Duodenal mucosa (tissue), 2 donors: ENCODE measurements around the gene IST1.
A peak's percentile ranks its signal among the peaks of the same experiment; 100 is the strongest.
"Not testable (repeated sequence)": the region's sequence is repeated elsewhere in the genome, so short reads cannot be mapped to it uniquely, and the experiment has no call there.

Source experiments
- H3K27ac ChIP-seq: one replicate; pipeline ENCODE4 v1.7.0; 2013; ENCODE audit warnings: low read depth, low read length
- H3K27me3 ChIP-seq, 2 donors: one replicate each; pipeline ENCODE4 v1.7.0; 2013; ENCODE audit warnings: low read length in 2 of 2, control low read depth in 1 of 2; ENCODE audit not compliant: insufficient read depth in 2 of 2, control insufficient read depth in 1 of 2
- H3K36me3 ChIP-seq, 2 donors: one replicate each; pipeline ENCODE4 v1.7.0; 2013; ENCODE audit warnings: low read length in 2 of 2, control low read depth in 1 of 2; ENCODE audit not compliant: insufficient read depth in 2 of 2, control insufficient read depth in 1 of 2
- H3K4me1 ChIP-seq, 2 donors: one replicate each; pipeline ENCODE4 v1.7.0; 2013; ENCODE audit warnings: low read length in 2 of 2, control low read depth in 1 of 2; ENCODE audit not compliant: insufficient read depth in 2 of 2, control insufficient read depth in 1 of 2
- H3K4me3 ChIP-seq, 2 donors: one replicate each; pipeline ENCODE4 v1.7.0; 2013; ENCODE audit warnings: low read length in 2 of 2, low read depth in 1 of 2
- H3K9ac ChIP-seq, 2 donors: one replicate each; pipeline ENCODE4 v1.7.0; 2013; ENCODE audit warnings: low read length in 2 of 2, low read depth in 1 of 2
- H3K9me3 ChIP-seq, 2 donors: one replicate each; pipeline ENCODE4 v1.7.0; 2013; ENCODE audit warnings: low read length in 2 of 2, control low read depth in 1 of 2; ENCODE audit not compliant: control insufficient read depth in 1 of 2

The IST1 gene

GRCh38 chr16:71894229-71894920 is 956 bp upstream of the IST1 start:
- H3K9ac ChIP-seq: peak overlapping the region; percentile 71 to 100
- peaks cover 4 to 15% of the 10 kb centered on the region in 2 donors for H3K4me1 ChIP-seq
- no peaks in the 10 kb centered on the region for H3K36me3 ChIP-seq

DNA sequence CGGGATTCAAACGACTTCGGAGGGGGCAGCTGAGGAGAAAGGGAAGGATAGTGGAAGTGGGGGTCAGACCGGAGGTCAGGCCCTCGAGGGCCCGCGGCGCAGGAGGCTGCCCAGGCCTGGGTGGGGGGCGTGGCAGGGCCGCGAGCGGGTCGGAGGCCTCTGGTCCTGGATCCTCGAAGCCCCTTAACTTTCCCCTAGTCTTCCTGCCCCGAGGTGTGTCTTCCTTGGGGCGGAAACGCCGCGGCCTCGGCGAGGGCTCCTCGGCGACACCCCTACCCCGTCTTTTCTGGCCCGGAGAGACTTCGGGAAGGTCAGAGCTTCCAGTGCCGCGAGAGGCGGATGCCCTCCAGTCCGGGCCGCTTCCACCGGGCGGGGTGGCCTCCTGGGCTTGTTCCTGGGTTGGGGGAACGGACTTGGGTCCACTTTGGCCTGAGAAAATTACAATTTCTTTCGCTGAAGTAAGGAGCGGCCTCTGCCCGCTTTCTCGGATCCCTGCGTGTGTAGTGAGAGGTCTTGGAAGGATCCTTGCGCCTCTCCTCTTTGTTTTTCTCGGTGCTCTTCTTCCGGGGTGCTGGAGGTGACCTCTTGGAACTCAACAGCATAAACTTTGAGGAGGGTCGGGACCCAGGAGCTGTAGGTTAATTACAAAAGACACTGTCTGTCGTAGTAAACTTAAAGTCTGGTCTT is 491 bp downstream of the IST1 start:
- H3K9ac ChIP-seq: peak overlapping the region; percentile 93 to 100
- peak overlapping the region; percentile 84 to 100 for H3K4me3 ChIP-seq
- H3K36me3 ChIP-seq: no peaks in the 10 kb centered on the region
- peaks cover 12 to 26% of the 10 kb centered on the region in 2 donors for H3K4me1 ChIP-seq
- no peaks in the 10 kb centered on the region for H3K27me3 ChIP-seq
- peak overlapping the region; percentile 99 for H3K27ac ChIP-seq
- H3K9me3 ChIP-seq: no peaks in the 10 kb centered on the region

More at GRCh38 chr16:71894229-71894920, 956 bp upstream of the IST1 start:
- Histone ChIP-seq H3K27ac (peak overlapping the region; percentile 99), H3K27me3 (no peaks in the 10 kb centered on the region), H3K4me3 (peak overlapping the region; percentile 84 to 100), H3K9me3 (no peaks in the 10 kb centered on the region)

DNA sequence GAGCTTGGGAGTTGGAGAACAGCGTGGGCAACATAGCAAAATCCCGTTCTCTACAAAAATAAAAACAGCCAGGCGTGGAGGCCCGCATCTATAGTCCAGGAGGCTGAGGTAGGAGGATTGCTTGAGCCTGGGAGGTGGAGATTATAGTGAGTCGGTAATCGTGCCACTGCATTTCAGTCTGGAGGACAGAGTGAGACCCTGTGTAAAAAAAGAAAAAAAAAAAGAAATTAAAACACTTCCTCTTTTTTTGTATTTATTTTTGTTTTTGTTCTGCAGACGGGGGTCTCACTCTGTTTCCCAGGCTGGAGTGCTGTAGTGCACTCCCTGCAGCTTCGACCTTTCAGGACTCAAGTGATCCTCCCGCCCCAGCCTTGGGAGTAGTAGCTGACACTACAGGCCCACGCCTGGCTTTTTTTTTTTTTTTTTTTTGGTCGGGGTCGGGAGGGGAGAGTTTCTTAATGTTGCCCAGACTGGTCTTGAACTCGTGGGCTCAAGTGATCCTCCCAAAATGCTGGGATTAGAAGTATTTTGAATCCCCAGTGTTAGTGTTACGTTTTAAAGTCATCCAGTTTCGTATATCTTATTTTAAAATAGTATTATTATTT is 1.5 kb downstream of the IST1 start:
- peak overlapping the region; percentile 93 to 100 for H3K9ac ChIP-seq
- peaks cover 12 to 26% of the 10 kb centered on the region in 2 donors for H3K4me1 ChIP-seq
- no peaks in the 10 kb centered on the region for H3K9me3 ChIP-seq
- H3K27ac ChIP-seq: no peak overlapping the region
- H3K4me3 ChIP-seq: peak overlapping the region; percentile 84 to 100
- H3K36me3 ChIP-seq: no peaks in the 10 kb centered on the region
- H3K27me3 ChIP-seq: no peaks in the 10 kb centered on the region

GRCh38 chr16:71899171-71899570 is 3.8 kb downstream of the IST1 start:
- no peaks in the 10 kb centered on the region for H3K27me3 ChIP-seq
- H3K27ac ChIP-seq: no peak overlapping the region
- H3K9ac ChIP-seq: no peak overlapping the region
- no peak overlapping the region for H3K4me3 ChIP-seq
- H3K36me3 ChIP-seq: peaks cover 0 to 3% of the 10 kb centered on the region in 2 donors
- H3K9me3 ChIP-seq: no peaks in the 10 kb centered on the region
- H3K4me1 ChIP-seq: peaks cover 12 to 26% of the 10 kb centered on the region in 2 donors

DNA sequence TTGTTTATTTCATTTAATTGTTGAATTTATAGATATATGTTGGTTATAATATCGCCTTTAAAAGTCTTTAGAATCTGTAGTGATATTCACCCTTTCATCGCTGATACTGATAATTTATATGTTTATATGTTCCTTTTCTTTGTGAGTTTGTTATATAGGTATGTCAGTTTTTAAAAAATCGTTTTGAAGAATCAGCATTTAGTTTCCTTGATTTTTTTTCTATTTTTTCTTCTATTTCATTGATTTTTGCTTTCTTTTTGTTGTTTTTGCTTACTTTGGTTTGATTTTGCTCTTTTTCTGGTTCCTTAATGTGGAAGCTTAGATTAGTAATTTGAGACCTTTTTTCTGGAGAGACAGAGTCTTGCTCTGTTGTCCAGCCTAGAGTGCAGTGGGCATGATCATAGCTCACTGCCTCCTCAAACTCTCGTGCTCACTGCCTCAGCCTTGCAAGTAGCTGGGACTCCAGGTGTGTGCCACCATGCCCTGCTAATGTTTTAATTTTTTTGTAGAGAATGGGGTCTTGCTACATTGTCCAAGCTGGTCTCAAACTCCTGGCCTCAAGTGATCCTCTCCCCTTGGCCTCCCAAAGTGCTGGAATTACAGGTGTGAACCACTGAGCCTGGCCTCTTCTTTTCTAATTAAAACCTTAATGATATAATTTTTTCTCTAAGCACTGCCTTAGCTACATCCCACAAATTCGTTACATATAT is 7.5 kb downstream of the IST1 start:
- peaks cover 7 to 13% of the 10 kb centered on the region in 2 donors for H3K4me1 ChIP-seq
- H3K36me3 ChIP-seq: peaks cover 3 to 4% of the 10 kb centered on the region in 2 donors
- H3K9ac ChIP-seq: no peak overlapping the region
- no peak overlapping the region for H3K4me3 ChIP-seq
- H3K27me3 ChIP-seq: no peaks in the 10 kb centered on the region
- H3K27ac ChIP-seq: no peak overlapping the region
- no peaks in the 10 kb centered on the region for H3K9me3 ChIP-seq

DNA sequence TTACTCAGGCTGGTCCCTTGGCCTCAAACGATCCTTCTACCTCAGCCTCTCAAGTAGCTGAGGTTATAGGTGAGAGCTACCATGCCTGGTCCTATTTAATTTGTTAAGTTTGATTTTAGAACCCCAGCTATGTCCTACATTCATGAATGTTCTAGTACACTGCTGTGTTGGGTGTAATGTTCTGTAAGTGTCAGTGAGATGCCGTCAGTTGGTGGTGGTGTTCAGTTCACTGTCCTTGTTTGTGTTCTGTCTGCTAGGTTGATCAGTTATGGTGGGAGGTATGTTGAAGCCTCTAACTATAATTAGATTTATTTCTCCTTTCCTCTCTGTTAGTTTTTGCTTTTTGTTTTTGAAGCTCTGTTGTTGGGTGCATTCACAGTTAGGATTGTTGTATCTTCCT is 8.3 kb downstream of the IST1 start:
- Histone ChIP-seq H3K27ac (no peak overlapping the region), H3K4me1 (peaks cover 7 to 16% of the 10 kb centered on the region in 2 donors), H3K9me3 (no peaks in the 10 kb centered on the region), H3K27me3 (no peaks in the 10 kb centered on the region), H3K36me3 (peaks cover 3 to 4% of the 10 kb centered on the region in 2 donors), H3K4me3 (no peak overlapping the region), H3K9ac (no peak overlapping the region)

- peaks cover 3 to 4% of the 10 kb centered on the region in 2 donors for H3K36me3 ChIP-seq
- no peaks in the 10 kb centered on the region for H3K9me3 ChIP-seq
- H3K9ac ChIP-seq: no peak overlapping the region
- no peak overlapping the region for H3K4me3 ChIP-seq
- peaks cover 11 to 21% of the 10 kb centered on the region in 2 donors for H3K4me1 ChIP-seq
- H3K27ac ChIP-seq: no peak overlapping the region
- H3K27me3 ChIP-seq: no peaks in the 10 kb centered on the region
Observed at GRCh38 chr16:71904239-71904638, 8.9 kb downstream of the IST1 start.

GRCh38 chr16:71905765-71906164 is 10.4 kb downstream of the IST1 start:
- not testable (repeated sequence) for H3K27ac ChIP-seq, H3K4me3 ChIP-seq, H3K9ac ChIP-seq, H3K36me3 ChIP-seq, H3K27me3 ChIP-seq, H3K9me3 ChIP-seq
- H3K4me1 ChIP-seq: peaks cover 13% of the 10 kb centered on the region in 2 donors

GRCh38 chr16:71911121-71911520 is 15.8 kb downstream of the IST1 start:
- Histone ChIP-seq H3K36me3 (peaks cover 5% of the 10 kb centered on the region in 2 donors), H3K9ac (no peak overlapping the region), H3K9me3 (no peaks in the 10 kb centered on the region), H3K27ac (no peak overlapping the region), H3K27me3 (no peaks in the 10 kb centered on the region), H3K4me3 (no peak overlapping the region), H3K4me1 (peaks cover 14 to 22% of the 10 kb centered on the region in 2 donors)
